IMR-90 (cell line): ENCODE results near the gene PLXNA4. TPM values are rescaled to one million over a fixed set of nuclear protein-coding genes. Genes with fewer than 3 reads are reported as not detected.

ENCODE experiments used
- ATAC-seq: fragments of 200-7000 bp; cut with Tn5 transposase; 2 replicates; pipeline ENCODE4 v1.9.1; 2020; ENCODE audit warnings: low read depth, mild to moderate bottlenecking, moderate library complexity
- BruUV-seq: library from RNA; stranded (reverse); fragments of 400-500 nt; replicated peaks from 2 replicates; lab custom pipeline; 2021; lab: Mats Ljungman, UMichigan
- CTCF ChIA-PET: fragments of 300-600 bp; formaldehyde crosslinking; extraction: SDS; loops from one replicate; lab custom pipeline; 2021; ENCODE audit warnings: antibody characterized with exemption; lab: Yijun Ruan, JAX
- POLR2A ChIA-PET: fragments of 300-600 bp; sonication (Branson Sonifier 250); formaldehyde crosslinking; loops from one replicate; lab custom pipeline; 2022; ENCODE audit warnings: antibody characterized with exemption; ENCODE audit not compliant: unreplicated experiment; lab: Charles Lee
- DNase-seq: peaks from one replicate; pipeline ENCODE4 v3.0.0; 2013
- H2AFZ ChIP-seq: replicated peaks from 2 replicates; pipeline ENCODE3; 2013; ENCODE audit warnings: low read length, mild to moderate bottlenecking; ENCODE audit not compliant: poor library complexity
- H2AK5ac ChIP-seq: 2 replicates; pipeline ENCODE4 v1.6.1; 2013; ENCODE audit warnings: low read depth, low read length, inconsistent platforms
- H2AK9ac ChIP-seq: replicated peaks from 2 replicates; pipeline ENCODE3; 2013; ENCODE audit warnings: mild to moderate bottlenecking, low read depth, low read length, moderate library complexity; ENCODE audit not compliant: poor library complexity
- H2BK120ac ChIP-seq: 2 replicates; pipeline ENCODE4 v1.6.1; 2013; ENCODE audit warnings: low read depth, low read length, inconsistent platforms
- H2BK15ac ChIP-seq: 3 replicates; pipeline ENCODE4 v1.6.1; 2013; ENCODE audit warnings: low read depth, low read length, inconsistent platforms
- H2BK20ac ChIP-seq: 2 replicates; pipeline ENCODE4 v1.6.1; 2013; ENCODE audit warnings: low read depth, mild to moderate bottlenecking, inconsistent platforms, low read length, moderate library complexity
- H2BK5ac ChIP-seq: 2 replicates; pipeline ENCODE4 v1.6.1; 2013; ENCODE audit warnings: mild to moderate bottlenecking, low read depth, low read length, inconsistent platforms; ENCODE audit not compliant: poor library complexity, severe bottlenecking
- H3K14ac ChIP-seq: replicated peaks from 2 replicates; pipeline ENCODE4 v1.6.1; 2013; ENCODE audit warnings: low read depth, low read length, inconsistent platforms
- H3K18ac ChIP-seq: 2 replicates; pipeline ENCODE4 v1.6.1; 2013; ENCODE audit warnings: low read depth, low read length, control low read depth
- H3K23ac ChIP-seq: 2 replicates; pipeline ENCODE4 v1.6.1; 2013; ENCODE audit warnings: low read depth, low read length, inconsistent platforms
- H3K27ac ChIP-seq: 2 replicates; pipeline ENCODE4 v1.5.1; 2013; ENCODE audit warnings: mild to moderate bottlenecking, control low read depth, low read length; ENCODE audit not compliant: insufficient read depth
- H3K27me3 ChIP-seq: 2 replicates; pipeline ENCODE4 v1.6.1; 2013; ENCODE audit warnings: low read length; ENCODE audit not compliant: control insufficient read depth, insufficient read depth
- H3K36me3 ChIP-seq: 2 replicates; pipeline ENCODE4 v1.6.1; 2013; ENCODE audit warnings: low read length, mixed read lengths; ENCODE audit not compliant: control insufficient read depth, insufficient read depth
- H3K4ac ChIP-seq: 2 replicates; pipeline ENCODE4 v1.6.1; 2013; ENCODE audit warnings: low read depth, low read length, inconsistent platforms
- H3K4me1 ChIP-seq: 2 replicates; pipeline ENCODE4 v1.6.1; 2013; ENCODE audit warnings: low read length, mixed read lengths; ENCODE audit not compliant: control insufficient read depth, insufficient read depth
- H3K4me2 ChIP-seq: 2 replicates; pipeline ENCODE4 v1.6.1; 2013; ENCODE audit warnings: low read depth, mild to moderate bottlenecking, control low read depth, low read length, moderate library complexity
- H3K4me3 ChIP-seq: 2 replicates; pipeline ENCODE4 v1.5.1; 2013; ENCODE audit warnings: low read depth, mild to moderate bottlenecking, control low read depth, low read length, moderate library complexity; ENCODE audit not compliant: insufficient read depth
- H3K56ac ChIP-seq: 2 replicates; pipeline ENCODE4 v1.6.1; 2013; ENCODE audit warnings: low read length, inconsistent platforms; ENCODE audit not compliant: insufficient read depth; ENCODE audit errors: extremely low read depth
- H3K79me1 ChIP-seq, 2 experiments: 2 replicates each; pipeline ENCODE4 v1.6.1; 2013; ENCODE audit warnings: low read length in 2 of 2, inconsistent platforms in 1 of 2, low read depth in 1 of 2
- H3K9ac ChIP-seq: 2 replicates; pipeline ENCODE4 v1.6.1; 2013; ENCODE audit warnings: low read depth, low read length, control low read depth
- H3K9me1 ChIP-seq: 2 replicates; pipeline ENCODE4 v1.6.1; 2013; ENCODE audit warnings: low read length, inconsistent platforms; ENCODE audit not compliant: insufficient read depth
- H3K9me3 ChIP-seq: 2 replicates; pipeline ENCODE4 v1.6.1; 2013; ENCODE audit warnings: low read length; ENCODE audit not compliant: control insufficient read depth, insufficient read depth
- H4K20me1 ChIP-seq: 2 replicates; pipeline ENCODE4 v1.6.1; 2013; ENCODE audit warnings: low read length, inconsistent platforms; ENCODE audit not compliant: insufficient read depth
- H4K5ac ChIP-seq: 2 replicates; pipeline ENCODE4 v1.6.1; 2013; ENCODE audit warnings: mild to moderate bottlenecking, low read depth, low read length, control low read depth
- H4K8ac ChIP-seq, 2 experiments: 2 replicates each; pipeline ENCODE4 v1.6.1; 2013; ENCODE audit warnings: low read depth in 2 of 2, low read length in 2 of 2, control low read depth in 1 of 2, inconsistent platforms in 1 of 2
- H4K91ac ChIP-seq: 2 replicates; pipeline ENCODE4 v1.6.1; 2013; ENCODE audit warnings: low read depth, low read length, inconsistent platforms; ENCODE audit not compliant: insufficient read depth
- BHLHE40 ChIP-seq: fragments of 150-350 bp; IDR thresholded peaks from 2 replicates; pipeline ENCODE4 v1.6.1; 2016; ENCODE audit warnings: mild to moderate bottlenecking, low read depth, low read length
- FOS ChIP-seq: fragments of 150-350 bp; IDR thresholded peaks from 2 replicates; pipeline ENCODE4 v1.6.1; 2016; ENCODE audit warnings: low read depth, low read length
- NFE2L2 ChIP-seq: fragments of 150-350 bp; IDR thresholded peaks from 2 replicates; pipeline ENCODE4 v1.6.1; 2016; ENCODE audit warnings: low read depth, mild to moderate bottlenecking, low read length
- WGBS, 2 experiments: methylation state at CpG; one replicate each; pipeline versions ENCODE4 v1.1.5 to v1.1.7; 2013; ENCODE audit warnings: missing lambda C conversion rate in 2 of 2; ENCODE audit not compliant: insufficient read length in 1 of 2; ENCODE audit errors: extremely low coverage in 2 of 2; 5-methylcytosine and 5-hydroxymethylcytosine counted together
- dilution Hi-C: fragments of 300-500 bp; cut with HindIII; formaldehyde crosslinking; loops from one replicate; pipeline ENCODE4 v1.14.3; 2018; ENCODE audit warnings: low sequenced_read_pairs; ENCODE audit not compliant: unreplicated experiment
- in situ Hi-C: fragments of 300-500 bp; cut with MboI; formaldehyde crosslinking; loops from 3 replicates; pipeline ENCODE4 v1.14.3; 2019; ENCODE audit warnings: low sequenced_read_pairs, inconsistent platforms, mixed read lengths
- intact Hi-C: fragments of 100-400 bp; cut with micrococcal nuclease; formaldehyde crosslinking; loops from 2 replicates; pipeline ENCODE4 v1.10.0; 2022
- polyA plus RNA-seq, 3 experiments: library from polyadenylated mRNA; depleted of rRNA; stranded (reverse); fragments of >200 nt; gene quantifications; 2 replicates each; pipeline ENCODE4 v1.2.3, GENCODE V29; 2012; ENCODE audit warnings: low replicate concordance in 1 of 3
- total RNA-seq: library from RNA; depleted of rRNA; stranded (reverse); fragments of >200 nt; gene quantifications from 2 replicates; pipeline ENCODE4 v1.2.3, GENCODE V29; 2012

PLXNA4 gene
- total and polyA plus RNA-seq, 2 of the 4 experiments (the other 2 are of a cell fraction) = under 0.01 TPM

DNA sequence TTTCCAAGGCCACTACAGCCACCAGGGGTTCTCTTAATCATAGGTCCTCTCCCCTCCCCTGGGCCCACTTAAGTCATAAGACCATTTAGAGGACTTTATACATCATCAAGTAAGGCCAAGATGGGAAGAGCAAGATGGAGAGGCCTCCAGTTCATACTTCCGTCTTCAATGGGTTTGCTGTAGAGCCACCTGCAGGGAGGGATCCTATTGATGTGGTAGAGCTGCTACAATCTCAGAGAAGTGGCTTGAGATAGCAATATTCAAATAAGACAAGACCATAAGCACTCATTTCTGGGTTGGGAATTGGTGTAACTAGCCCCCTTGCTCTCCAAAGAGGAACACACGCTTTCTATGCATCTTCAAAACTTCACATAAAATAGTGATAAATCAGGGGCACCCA lies 214.2 kb downstream of the PLXNA4 start:
- Histone ChIP-seq H3K4ac (no peak overlapping the region), H2AK9ac (no peak overlapping the region), H3K4me1 (no peaks in the 10 kb centered on the region), H3K36me3 (no peaks in the 10 kb centered on the region), H3K9me1 (no peaks in the 10 kb centered on the region), H3K27ac (no peak overlapping the region), H3K4me3 (no peak overlapping the region), H4K20me1 (no peaks in the 10 kb centered on the region), H3K27me3 (no peaks in the 10 kb centered on the region), H4K8ac (no peak overlapping the region), H3K23ac (no peak overlapping the region), H2AK5ac (no peak overlapping the region), H3K79me1 (no peaks in the 10 kb centered on the region), H3K9me3 (no peaks in the 10 kb centered on the region), H3K14ac (no peak overlapping the region), H2BK5ac (no peak overlapping the region), H2BK120ac (no peak overlapping the region), H3K4me2 (no peak overlapping the region), H4K91ac (no peak overlapping the region), H4K5ac (no peak overlapping the region), H2BK15ac (no peak overlapping the region), H3K56ac (no peak overlapping the region), H3K18ac (no peak overlapping the region), H2AFZ (no peak overlapping the region), H2BK20ac (no peak overlapping the region), H3K9ac (no peak overlapping the region)
- CTCF ChIA-PET = no interaction called here
- DNase-seq (no peak), ATAC-seq (no peak)
- dilution Hi-C loops = no loop called here
- intact Hi-C loops = no loop called here
- TF ChIP-seq BHLHE40 (no peak), FOS (no peak), NFE2L2 (no peak)
- POLR2A ChIA-PET = no interaction called here
- BruUV-seq = no TSS peak
- in situ Hi-C loops = no loop called here
- WGBS, 2 experiments = no CpG with 5 or more reads among the region's 2 CpGs
